IMR-90 (cell line): ENCODE results near the gene SULT1B1.

Source experiments
- POLR2A ChIP-seq: IDR thresholded peaks from 2 replicates; pipeline ENCODE4 v1.6.1; 2012; ENCODE audit warnings: mild to moderate bottlenecking, low read depth, low read length
- TF ChIP-seq, protein P1 (sequence below): conservative IDR thresholded peaks from 2 replicates; pipeline ENCODE4 v1.5.1; 2012; ENCODE audit warnings: mild to moderate bottlenecking, low read depth, low read length, improper control_type of control experiment

DNA sequence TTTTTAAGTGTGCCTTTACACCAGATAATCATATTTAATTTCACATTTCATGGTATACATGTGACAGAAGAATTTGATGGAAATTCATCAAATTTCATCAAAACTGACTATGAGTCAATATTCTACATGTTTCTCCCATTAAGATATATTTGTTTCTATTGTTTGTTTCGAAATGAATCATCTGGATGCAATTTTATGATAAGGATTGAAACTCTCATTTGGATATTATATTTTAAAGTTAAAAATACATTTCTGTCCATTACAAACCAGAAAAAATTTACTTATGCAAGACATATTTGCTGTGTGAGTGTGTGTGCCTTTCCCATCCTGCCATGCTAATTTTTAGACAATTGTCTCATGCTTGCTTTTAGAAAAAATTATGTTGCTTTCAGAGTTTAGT, 52.2 kb downstream of the SULT1B1 start:
- TF ChIP-seq, protein P1, sequence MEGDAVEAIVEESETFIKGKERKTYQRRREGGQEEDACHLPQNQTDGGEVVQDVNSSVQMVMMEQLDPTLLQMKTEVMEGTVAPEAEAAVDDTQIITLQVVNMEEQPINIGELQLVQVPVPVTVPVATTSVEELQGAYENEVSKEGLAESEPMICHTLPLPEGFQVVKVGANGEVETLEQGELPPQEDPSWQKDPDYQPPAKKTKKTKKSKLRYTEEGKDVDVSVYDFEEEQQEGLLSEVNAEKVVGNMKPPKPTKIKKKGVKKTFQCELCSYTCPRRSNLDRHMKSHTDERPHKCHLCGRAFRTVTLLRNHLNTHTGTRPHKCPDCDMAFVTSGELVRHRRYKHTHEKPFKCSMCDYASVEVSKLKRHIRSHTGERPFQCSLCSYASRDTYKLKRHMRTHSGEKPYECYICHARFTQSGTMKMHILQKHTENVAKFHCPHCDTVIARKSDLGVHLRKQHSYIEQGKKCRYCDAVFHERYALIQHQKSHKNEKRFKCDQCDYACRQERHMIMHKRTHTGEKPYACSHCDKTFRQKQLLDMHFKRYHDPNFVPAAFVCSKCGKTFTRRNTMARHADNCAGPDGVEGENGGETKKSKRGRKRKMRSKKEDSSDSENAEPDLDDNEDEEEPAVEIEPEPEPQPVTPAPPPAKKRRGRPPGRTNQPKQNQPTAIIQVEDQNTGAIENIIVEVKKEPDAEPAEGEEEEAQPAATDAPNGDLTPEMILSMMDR: no peak
- no peak for TF ChIP-seq POLR2A
